PC-3 (cell line): ENCODE results near the gene CAMK1D.

ENCODE experiments used
- CTCF ChIP-seq: fragments of 300-600 bp; sonication (generic); conservative IDR thresholded peaks from 2 replicates; pipeline ENCODE4 v1.5.1; 2017; ENCODE audit warnings: antibody characterized with exemption, low read depth, mild to moderate bottlenecking, low read length
- EZH2 ChIP-seq: fragments of 300-600 bp; sonication (generic); IDR thresholded peaks from one replicate; pipeline ENCODE4 v1.6.1; 2017; ENCODE audit warnings: antibody characterized with exemption, mild to moderate bottlenecking, low read length; ENCODE audit not compliant: unreplicated experiment

GRCh38 chr10:12800302-12800701 lies 451.0 kb downstream of the CAMK1D start:
- TF ChIP-seq CTCF, result peak; percentile 29; the same call in 1 of the 2 replicates
- TF ChIP-seq EZH2, result no peak
